GM18868 (cell line): ENCODE data around the gene ARHGAP25.

ENCODE experiments used
- ATAC-seq: cut with Tn5 transposase; IDR thresholded peaks from one replicate; pipeline ENCODE4 v1.9.1; 2021; ENCODE audit warnings: mild to moderate bottlenecking, moderate library complexity; ENCODE audit not compliant: unreplicated experiment

The ARHGAP25 gene

GRCh38 chr2:68719912-68720311 is 14.7 kb upstream of the ARHGAP25 start:
- no peak for ATAC-seq

GRCh38 chr2:68720665-68721064 is 13.9 kb upstream of the ARHGAP25 start:
- no peak for ATAC-seq

GRCh38 chr2:68721482-68722101 is 13.0 kb upstream of the ARHGAP25 start:
- peak; percentile 70 for ATAC-seq

- no peak for ATAC-seq
Observed at GRCh38 chr2:68722712-68723111, 11.9 kb upstream of the ARHGAP25 start.

- no peak for ATAC-seq
Observed at GRCh38 chr2:68723181-68723580, 11.4 kb upstream of the ARHGAP25 start.

GRCh38 chr2:68726100-68726499 is 8.5 kb upstream of the ARHGAP25 start:
- ATAC-seq = no peak

GRCh38 chr2:68726608-68727367 is 7.8 kb upstream of the ARHGAP25 start:
- ATAC-seq = peak; percentile 97

GRCh38 chr2:68727683-68728375 is 6.8 kb upstream of the ARHGAP25 start:
- no peak for ATAC-seq

- ATAC-seq = no peak
Observed at GRCh38 chr2:68730828-68731227, 3.8 kb upstream of the ARHGAP25 start.

- ATAC-seq = no peak
Observed at GRCh38 chr2:68732036-68732932, 2.3 kb upstream of the ARHGAP25 start.

- no peak for ATAC-seq
Observed at GRCh38 chr2:68733365-68733764, 1.2 kb upstream of the ARHGAP25 start.

GRCh38 chr2:68734176-68734575 is 435 bp upstream of the ARHGAP25 start:
- no peak for ATAC-seq

- no peak for ATAC-seq
Observed at GRCh38 chr2:68736086-68736485, 1.5 kb downstream of the ARHGAP25 start.

GRCh38 chr2:68737711-68738110 is 3.1 kb downstream of the ARHGAP25 start:
- peak; percentile 42 for ATAC-seq

- ATAC-seq = no peak
Observed at GRCh38 chr2:68738906-68739594, 4.4 kb downstream of the ARHGAP25 start.

GRCh38 chr2:68739595-68740399 is 5.2 kb downstream of the ARHGAP25 start:
- ATAC-seq = peak; percentile 22

GRCh38 chr2:68740400-68740914 is 5.8 kb downstream of the ARHGAP25 start:
- no peak for ATAC-seq

- no peak for ATAC-seq
Observed at GRCh38 chr2:68741238-68741637, 6.6 kb downstream of the ARHGAP25 start.

GRCh38 chr2:68741805-68742306 is 7.2 kb downstream of the ARHGAP25 start:
- ATAC-seq = no peak
